Hepatocyte (in vitro differentiated cells): ENCODE measurements around the gene RAPSN. TPM values are rescaled to one million over a fixed set of nuclear protein-coding genes. Genes with fewer than 3 reads are reported as not detected.
A peak's percentile ranks its signal among the peaks of the same experiment; 100 is the strongest.

ENCODE experiments used
- DNase-seq: peaks from one replicate; pipeline ENCODE4 v3.0.0-alpha.2; 2016; ENCODE audit warnings: low spot score
- H2AFZ ChIP-seq: fragments of 200-600 bp; sonication (generic); 2 replicates; pipeline ENCODE4 v1.6.0; 2016; ENCODE audit warnings: antibody characterized with exemption, mild to moderate bottlenecking
- H3K27ac ChIP-seq: fragments of 200-600 bp; sonication (generic); 2 replicates; pipeline ENCODE4 v1.5.1; 2016; ENCODE audit warnings: mild to moderate bottlenecking
- H3K27me3 ChIP-seq: fragments of 200-600 bp; sonication (generic); 2 replicates; pipeline ENCODE4 v1.6.1; 2016
- H3K36me3 ChIP-seq: fragments of 200-600 bp; sonication (generic); replicated peaks from 2 replicates; pipeline ENCODE4 v1.5.1; 2016; ENCODE audit warnings: low read depth; ENCODE audit not compliant: insufficient read depth
- H3K4me1 ChIP-seq: fragments of 200-600 bp; sonication (generic); 2 replicates; pipeline ENCODE4 v1.5.1; 2016; ENCODE audit warnings: mild to moderate bottlenecking, moderate library complexity; ENCODE audit not compliant: insufficient read depth
- H3K4me2 ChIP-seq: fragments of 200-600 bp; sonication (generic); 2 replicates; pipeline ENCODE4 v1.6.0; 2016
- H3K4me3 ChIP-seq: fragments of 200-600 bp; sonication (generic); 2 replicates; pipeline ENCODE4 v1.5.1; 2016; ENCODE audit warnings: mild to moderate bottlenecking
- H3K79me2 ChIP-seq: fragments of 200-600 bp; sonication (generic); 2 replicates; pipeline ENCODE4 v1.6.0; 2017; ENCODE audit warnings: mild to moderate bottlenecking
- H3K9me2 ChIP-seq: fragments of 200-600 bp; sonication (generic); replicated peaks from 2 replicates; pipeline ENCODE4 v1.6.0; 2017; ENCODE audit warnings: mild to moderate bottlenecking; ENCODE audit not compliant: insufficient read depth
- H3K9me3 ChIP-seq: fragments of 200-600 bp; sonication (generic); 2 replicates; pipeline ENCODE4 v1.5.1; 2016; ENCODE audit warnings: low read depth, mild to moderate bottlenecking
- H4K20me1 ChIP-seq: fragments of 200-600 bp; sonication (generic); 2 replicates; pipeline ENCODE4 v1.6.0; 2016; ENCODE audit warnings: mild to moderate bottlenecking; ENCODE audit not compliant: insufficient read depth, poor library complexity, severe bottlenecking
- EZH2 ChIP-seq: fragments of 200-600 bp; sonication (generic); IDR thresholded peaks from 2 replicates; pipeline ENCODE4 v1.6.1; 2016; ENCODE audit warnings: antibody characterized with exemption, mild to moderate bottlenecking, borderline replicate concordance
- EZH2phosphoT487 ChIP-seq: fragments of 200-600 bp; sonication (generic); IDR thresholded peaks from one replicate; pipeline ENCODE4 v1.6.1; 2018; ENCODE audit warnings: antibody characterized with exemption, mild to moderate bottlenecking, low read depth, moderate library complexity; ENCODE audit not compliant: unreplicated experiment, severe bottlenecking
- WGBS: methylation state at CpG from one replicate; pipeline ENCODE4 v1.1.6; 2016; ENCODE audit warnings: low lambda C conversion rate; ENCODE audit errors: missing lambda C conversion rate; 5-methylcytosine and 5-hydroxymethylcytosine counted together
- polyA plus RNA-seq: library from polyadenylated mRNA; unstranded; fragments of >200 nt; fragmentation: Nextera tagmentation; extraction: Ambion mirVana; gene quantifications from 2 replicates; pipeline ENCODE4 v1.2.1, GENCODE V29; 2016
- total RNA-seq: library from RNA; depleted of rRNA; stranded (reverse); fragments of >200 nt; gene quantifications from 2 replicates; pipeline ENCODE4 v1.2.3, GENCODE V29; 2014
- TF ChIP-seq, protein P1 (sequence below): fragments of 200-600 bp; sonication (generic); IDR thresholded peaks from 2 replicates; pipeline ENCODE4 v1.5.1; 2016; ENCODE audit warnings: antibody characterized with exemption, mild to moderate bottlenecking; ENCODE audit not compliant: poor library complexity

RAPSN gene
- total and polyA plus RNA-seq, 2 experiments from 2014 or later = 0.46 TPM; not detected in 1

GRCh38 chr11:47409440-47410369, 39.2 kb downstream of the RAPSN start:
- Histone ChIP-seq H4K20me1 (no peaks in the 10 kb centered on the region), H3K79me2 (peaks cover 18% of the 10 kb centered on the region), H3K4me3 (peak overlapping the region; percentile 84), H3K9me3 (no peaks in the 10 kb centered on the region), H2AFZ (no peak overlapping the region), H3K36me3 (no peaks in the 10 kb centered on the region), H3K4me1 (peaks cover 19% of the 10 kb centered on the region), H3K27ac (peak overlapping the region; percentile 96), H3K9me2 (no peaks in the 10 kb centered on the region), H3K27me3 (no peaks in the 10 kb centered on the region), H3K4me2 (peak overlapping the region; percentile 97)
- 86% methylated on average over 29 of the region's 31 CpGs for WGBS
- TF ChIP-seq, protein P1, sequence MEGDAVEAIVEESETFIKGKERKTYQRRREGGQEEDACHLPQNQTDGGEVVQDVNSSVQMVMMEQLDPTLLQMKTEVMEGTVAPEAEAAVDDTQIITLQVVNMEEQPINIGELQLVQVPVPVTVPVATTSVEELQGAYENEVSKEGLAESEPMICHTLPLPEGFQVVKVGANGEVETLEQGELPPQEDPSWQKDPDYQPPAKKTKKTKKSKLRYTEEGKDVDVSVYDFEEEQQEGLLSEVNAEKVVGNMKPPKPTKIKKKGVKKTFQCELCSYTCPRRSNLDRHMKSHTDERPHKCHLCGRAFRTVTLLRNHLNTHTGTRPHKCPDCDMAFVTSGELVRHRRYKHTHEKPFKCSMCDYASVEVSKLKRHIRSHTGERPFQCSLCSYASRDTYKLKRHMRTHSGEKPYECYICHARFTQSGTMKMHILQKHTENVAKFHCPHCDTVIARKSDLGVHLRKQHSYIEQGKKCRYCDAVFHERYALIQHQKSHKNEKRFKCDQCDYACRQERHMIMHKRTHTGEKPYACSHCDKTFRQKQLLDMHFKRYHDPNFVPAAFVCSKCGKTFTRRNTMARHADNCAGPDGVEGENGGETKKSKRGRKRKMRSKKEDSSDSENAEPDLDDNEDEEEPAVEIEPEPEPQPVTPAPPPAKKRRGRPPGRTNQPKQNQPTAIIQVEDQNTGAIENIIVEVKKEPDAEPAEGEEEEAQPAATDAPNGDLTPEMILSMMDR = no peak
- TF ChIP-seq EZH2phosphoT487 (no peak), EZH2 (no peak)
- no peak for DNase-seq

DNA sequence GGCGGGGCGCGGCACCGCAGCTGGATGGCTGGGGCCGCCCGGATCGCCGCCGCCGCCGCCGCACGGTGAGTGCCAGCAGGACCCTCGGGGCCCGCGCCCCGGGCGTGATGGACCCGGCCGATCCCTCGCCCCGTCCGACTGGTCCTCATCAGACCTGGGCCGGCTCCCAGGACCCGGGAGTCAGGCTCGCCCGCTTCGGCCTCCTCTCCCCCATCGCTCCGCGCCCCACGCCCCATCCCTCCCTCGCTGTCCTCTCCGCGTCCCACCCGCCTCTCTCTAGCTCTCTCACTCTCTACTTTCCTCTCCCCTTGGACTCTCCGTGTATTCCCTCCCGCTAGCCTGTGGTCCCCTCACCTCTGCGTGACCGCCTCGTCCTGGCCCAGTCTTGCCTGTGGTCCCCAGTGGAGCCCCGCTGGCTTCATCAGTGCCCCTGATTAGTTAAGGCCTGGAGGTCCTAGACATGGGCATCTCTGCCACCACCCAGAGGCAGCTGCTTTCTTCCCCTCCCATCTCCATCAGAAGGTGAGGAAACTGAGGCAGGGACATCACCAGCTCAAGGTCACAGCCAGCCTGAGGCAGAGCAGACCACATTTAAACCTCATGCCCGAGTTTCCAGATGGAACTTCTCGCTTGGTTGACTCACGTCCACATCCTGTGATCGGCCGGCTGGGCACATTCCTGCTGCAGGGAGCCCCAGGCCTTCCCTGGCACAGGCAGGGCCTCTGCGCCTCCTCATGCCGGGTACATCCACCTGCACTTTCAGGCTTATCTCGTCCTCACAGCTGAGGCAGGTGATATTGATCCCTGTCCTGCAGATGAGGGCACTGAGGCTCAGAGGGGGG, 40.1 kb downstream of the RAPSN start:
- Histone ChIP-seq H3K9me3 (no peaks in the 10 kb centered on the region), H3K79me2 (peaks cover 18% of the 10 kb centered on the region), H3K4me3 (peak overlapping the region; percentile 84), H3K36me3 (no peaks in the 10 kb centered on the region), H3K9me2 (no peaks in the 10 kb centered on the region), H3K27ac (peak overlapping the region; percentile 96), H3K4me1 (peaks cover 19% of the 10 kb centered on the region), H3K27me3 (no peaks in the 10 kb centered on the region), H3K4me2 (peak overlapping the region; percentile 97), H2AFZ (peak overlapping the region; percentile 91), H4K20me1 (no peaks in the 10 kb centered on the region)
- 15% methylated on average over 13 of the region's 50 CpGs for WGBS
- peak; percentile 71 for DNase-seq
- TF ChIP-seq, protein P1 = no peak
- TF ChIP-seq EZH2 (no peak), EZH2phosphoT487 (no peak)

DNA sequence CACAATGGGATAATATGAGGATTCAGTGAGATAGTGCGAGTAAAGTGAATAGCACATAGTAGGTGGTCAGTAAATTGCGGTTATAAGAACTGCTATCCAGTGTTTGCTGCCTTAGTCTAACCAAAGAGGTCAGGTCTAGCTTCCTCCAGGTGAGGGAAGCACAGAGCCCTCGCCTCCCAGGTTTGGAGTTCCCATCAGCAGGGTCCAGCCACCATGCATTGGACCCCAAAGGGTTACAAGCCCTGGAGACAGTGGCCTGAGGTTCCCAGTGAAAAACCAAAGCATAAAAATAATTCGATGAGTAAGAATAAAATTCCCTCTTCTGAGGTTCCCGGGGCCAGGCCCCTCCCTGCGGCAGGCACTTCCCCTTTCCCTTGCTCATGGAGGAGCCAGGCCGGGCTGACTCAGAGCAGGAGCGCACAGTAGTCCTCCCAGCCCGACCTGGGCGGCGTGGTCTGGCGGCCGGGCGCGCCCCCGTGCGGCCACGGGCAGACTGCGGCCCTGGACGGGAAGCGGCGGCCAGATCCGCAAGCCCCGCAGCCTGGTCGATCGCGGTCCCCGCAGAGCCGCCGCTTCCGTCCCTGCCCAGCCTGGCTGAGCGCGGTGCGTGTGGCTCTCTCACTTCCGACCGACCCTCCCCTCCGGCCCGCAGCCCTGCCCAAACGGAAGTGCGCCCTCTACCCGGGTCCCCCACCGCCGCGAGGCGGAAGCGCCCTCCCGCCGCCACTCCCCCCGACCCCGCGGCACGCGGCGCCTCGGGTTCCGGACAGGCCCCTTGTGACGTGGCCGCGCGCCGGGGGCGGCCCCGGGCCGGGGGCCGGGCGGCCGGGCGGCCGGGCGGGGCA, 41.0 kb downstream of the RAPSN start, which contains the start of gene SLC39A13:
SLC39A13 (plus strand) TSS at position 845 of the 845 bp plus-strand sequence. CDS start 1,505 bp downstream, outside the sequence.
- peak; percentile 97 for DNase-seq
- Histone ChIP-seq H2AFZ (peak within 1 kb of the TSS; percentile 91), H3K9me2 (no peaks in the 10 kb centered on the region), H3K27me3 (no peaks in the 10 kb centered on the region), H3K36me3 (no peaks in the 10 kb centered on the region), H3K9me3 (no peaks in the 10 kb centered on the region), H3K4me2 (peak within 1 kb of the TSS; percentile 97), H4K20me1 (no peaks in the 10 kb centered on the region), H3K4me1 (peaks cover 19% of the 10 kb centered on the region), H3K27ac (peak within 1 kb of the TSS; percentile 96), H3K4me3 (peak within 1 kb of the TSS; percentile 84), H3K79me2 (peaks cover 18% of the 10 kb centered on the region)
- no peak for TF ChIP-seq EZH2phosphoT487
- TF ChIP-seq, protein P1 = peak; percentile 75
- 12% methylated on average over 10 of the region's 70 CpGs for WGBS
